Neural progenitor cell (in vitro differentiated cells): Measurements from ENCODE around the gene TAF4. TPM values are rescaled to one million over a fixed set of nuclear protein-coding genes. Genes with fewer than 3 reads are reported as not detected.

Experiments
- DNase-seq: peaks from one replicate; pipeline ENCODE4 v3.0.0-alpha.2; 2016; ENCODE audit warnings: low spot score
- H2AFZ ChIP-seq: fragments of 200-600 bp; sonication (generic); replicated peaks from 2 replicates; pipeline ENCODE4 v1.6.1; 2016; ENCODE audit warnings: antibody characterized with exemption
- H3F3A ChIP-seq: fragments of 200-600 bp; sonication (generic); 2 replicates; pipeline ENCODE4 v1.6.1; 2016; ENCODE audit warnings: antibody characterized with exemption, low read depth
- H3K27ac ChIP-seq: fragments of 200-600 bp; sonication (generic); 2 replicates; pipeline ENCODE4 v1.5.1; 2016; ENCODE audit warnings: mild to moderate bottlenecking
- H3K27me3 ChIP-seq: fragments of 200-600 bp; sonication (generic); 2 replicates; pipeline ENCODE4 v1.6.1; 2016; ENCODE audit warnings: mild to moderate bottlenecking, moderate library complexity
- H3K36me3 ChIP-seq: fragments of 200-600 bp; sonication (generic); 2 replicates; pipeline ENCODE4 v1.5.1; 2016
- H3K4me1 ChIP-seq: fragments of 200-600 bp; sonication (generic); 2 replicates; pipeline ENCODE4 v1.6.1; 2016; ENCODE audit warnings: mixed run types
- H3K4me2 ChIP-seq: fragments of 200-600 bp; sonication (generic); 2 replicates; pipeline ENCODE4 v1.6.1; 2016
- H3K4me3 ChIP-seq: fragments of 200-600 bp; sonication (generic); 2 replicates; pipeline ENCODE4 v1.5.1; 2016
- H3K79me2 ChIP-seq: fragments of 200-600 bp; sonication (generic); 2 replicates; pipeline ENCODE4 v1.6.1; 2016; ENCODE audit warnings: low read depth
- H3K9ac ChIP-seq: fragments of 200-600 bp; sonication (generic); 2 replicates; pipeline ENCODE4 v1.6.1; 2016
- H3K9me3 ChIP-seq: fragments of 200-600 bp; sonication (generic); 2 replicates; pipeline ENCODE4 v1.5.1; 2016; ENCODE audit warnings: low read depth
- H4K20me1 ChIP-seq: fragments of 200-600 bp; sonication (generic); 2 replicates; pipeline ENCODE4 v1.6.1; 2016; ENCODE audit warnings: low read depth
- H3K27ac Mint-ChIP-seq: 3 replicates; pipeline ENCODE4 v1.8.0; 2021; ENCODE audit warnings: mixed read lengths
- H3K27me3 Mint-ChIP-seq: 2 replicates; pipeline ENCODE4 v1.8.0; 2022; ENCODE audit warnings: low read depth, mild to moderate bottlenecking, inconsistent platforms, moderate library complexity, mixed read lengths; ENCODE audit not compliant: insufficient read depth
- H3K36me3 Mint-ChIP-seq: 3 replicates; pipeline ENCODE4 v1.8.0; 2021; ENCODE audit warnings: mixed read lengths
- H3K4me1 Mint-ChIP-seq: 3 replicates; pipeline ENCODE4 v1.8.0; 2021; ENCODE audit warnings: mixed read lengths
- H3K4me3 Mint-ChIP-seq: 3 replicates; pipeline ENCODE4 v1.8.0; 2021; ENCODE audit warnings: mild to moderate bottlenecking, moderate library complexity, mixed read lengths
- H3K9me3 Mint-ChIP-seq: 3 replicates; pipeline ENCODE4 v1.8.0; 2020; ENCODE audit warnings: mixed read lengths
- EZH2 ChIP-seq: fragments of 200-600 bp; sonication (generic); IDR thresholded peaks from 2 replicates; pipeline ENCODE4 v1.6.1; 2017; ENCODE audit warnings: antibody characterized with exemption, mild to moderate bottlenecking, moderate library complexity
- EZH2phosphoT487 ChIP-seq: fragments of 200-600 bp; sonication (generic); IDR thresholded peaks from 2 replicates; pipeline ENCODE4 v1.6.1; 2017; ENCODE audit warnings: antibody characterized with exemption
- total RNA-seq: library from RNA; depleted of rRNA; stranded (reverse); fragments of >200 nt; gene quantifications from 2 replicates; pipeline ENCODE4 v1.2.3, GENCODE V29; 2015; ENCODE audit warnings: low replicate concordance
- TF ChIP-seq, protein P1 (sequence below): fragments of 200-600 bp; sonication (generic); IDR thresholded peaks from 2 replicates; pipeline ENCODE4 v1.5.1; 2017; ENCODE audit warnings: antibody characterized with exemption, mild to moderate bottlenecking

The TAF4 gene
- total RNA-seq, 1 donor from 2014 or later, result 9.9 TPM

DNA sequence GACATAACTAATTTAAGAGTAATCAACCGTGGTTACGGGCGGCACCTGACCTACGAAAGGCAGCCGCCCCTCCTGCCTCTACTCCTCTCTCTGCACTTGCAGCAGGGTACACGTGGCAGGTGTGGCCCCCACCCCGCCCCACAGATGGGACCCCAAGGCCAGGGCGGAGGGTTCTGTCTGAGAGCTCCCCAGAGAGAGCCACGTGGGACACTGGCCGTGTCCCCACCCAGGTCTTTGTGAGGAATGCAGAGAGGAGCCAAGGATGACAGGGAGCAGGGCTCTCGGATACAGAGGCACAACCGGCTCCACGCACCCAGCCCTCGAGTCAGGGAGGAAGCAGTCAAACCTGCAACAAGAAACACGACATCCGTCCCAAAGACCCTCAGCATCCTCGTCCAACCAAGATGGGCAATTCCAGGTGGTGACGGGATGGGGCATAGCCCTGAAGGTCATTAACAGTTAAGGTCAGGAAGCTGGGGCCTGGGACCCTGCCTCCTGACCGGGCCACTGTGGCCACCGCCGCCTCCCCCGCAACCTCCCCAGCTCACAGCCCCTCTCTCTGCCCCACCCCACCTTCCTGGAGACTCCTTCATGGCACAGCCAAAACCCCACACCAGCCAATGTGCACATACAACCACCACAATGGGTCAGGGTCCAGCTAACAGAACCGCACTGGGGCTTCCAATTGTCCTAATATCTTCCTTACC, 47.1 kb downstream of the TAF4 start:
- H3K27ac ChIP-seq, result no peak overlapping the region
- H3K36me3 Mint-ChIP-seq, result peaks cover 6% of the 10 kb centered on the region
- H3K9me3 Mint-ChIP-seq, result no peaks in the 10 kb centered on the region

DNA sequence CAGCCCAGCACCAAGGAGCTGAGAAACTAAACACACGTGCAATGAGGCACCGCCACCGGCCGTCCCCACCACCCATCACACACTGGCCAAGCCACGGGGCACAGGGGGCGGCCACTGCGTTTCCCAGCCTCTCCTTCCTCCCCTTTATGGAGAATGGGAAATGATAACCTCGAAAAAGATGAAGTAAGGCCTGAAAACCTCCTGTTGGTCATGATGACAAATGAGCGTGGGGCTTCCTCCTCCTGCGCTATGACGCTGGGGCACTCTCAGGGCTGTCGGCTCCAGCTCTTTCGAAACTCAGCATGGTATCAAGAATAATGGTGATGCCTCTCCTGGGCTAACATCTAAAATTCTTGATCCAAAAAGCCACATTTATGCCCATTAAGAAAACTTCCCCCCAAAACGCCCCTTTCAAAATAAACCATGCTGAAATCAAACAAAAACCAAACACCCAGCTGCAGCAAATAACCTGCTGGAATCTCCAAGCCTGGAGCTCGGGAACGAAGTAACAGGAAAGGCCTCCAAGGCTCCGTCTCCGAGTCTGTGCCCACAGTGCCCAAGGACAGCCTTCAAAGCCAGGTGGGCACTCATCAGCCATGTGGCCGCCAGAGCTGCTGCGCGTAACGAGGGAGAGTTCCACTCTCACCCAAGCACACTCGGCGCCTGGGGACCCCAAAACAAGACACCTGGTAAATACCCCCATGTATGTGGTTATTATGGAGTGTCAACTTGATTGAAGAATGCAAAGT, 50.0 kb downstream of the TAF4 start:
- Mint-ChIP-seq H3K4me3 (no peak overlapping the region), H3K27me3 (peaks cover 4% of the 10 kb centered on the region), H3K9me3 (no peaks in the 10 kb centered on the region), H3K27ac (peak overlapping the region; percentile 37), H3K4me1 (peaks cover 18% of the 10 kb centered on the region), H3K36me3 (peaks cover 14% of the 10 kb centered on the region)
- H4K20me1 ChIP-seq, result peaks cover 77% of the 10 kb centered on the region
- no peaks in the 10 kb centered on the region for H3K4me1 ChIP-seq
- no peak overlapping the region for H3K4me3 ChIP-seq
- peaks cover 6% of the 10 kb centered on the region for H3F3A ChIP-seq
- no peak overlapping the region for H3K9ac ChIP-seq
- TF ChIP-seq EZH2 (no peak), EZH2phosphoT487 (no peak)
- TF ChIP-seq, protein P1, sequence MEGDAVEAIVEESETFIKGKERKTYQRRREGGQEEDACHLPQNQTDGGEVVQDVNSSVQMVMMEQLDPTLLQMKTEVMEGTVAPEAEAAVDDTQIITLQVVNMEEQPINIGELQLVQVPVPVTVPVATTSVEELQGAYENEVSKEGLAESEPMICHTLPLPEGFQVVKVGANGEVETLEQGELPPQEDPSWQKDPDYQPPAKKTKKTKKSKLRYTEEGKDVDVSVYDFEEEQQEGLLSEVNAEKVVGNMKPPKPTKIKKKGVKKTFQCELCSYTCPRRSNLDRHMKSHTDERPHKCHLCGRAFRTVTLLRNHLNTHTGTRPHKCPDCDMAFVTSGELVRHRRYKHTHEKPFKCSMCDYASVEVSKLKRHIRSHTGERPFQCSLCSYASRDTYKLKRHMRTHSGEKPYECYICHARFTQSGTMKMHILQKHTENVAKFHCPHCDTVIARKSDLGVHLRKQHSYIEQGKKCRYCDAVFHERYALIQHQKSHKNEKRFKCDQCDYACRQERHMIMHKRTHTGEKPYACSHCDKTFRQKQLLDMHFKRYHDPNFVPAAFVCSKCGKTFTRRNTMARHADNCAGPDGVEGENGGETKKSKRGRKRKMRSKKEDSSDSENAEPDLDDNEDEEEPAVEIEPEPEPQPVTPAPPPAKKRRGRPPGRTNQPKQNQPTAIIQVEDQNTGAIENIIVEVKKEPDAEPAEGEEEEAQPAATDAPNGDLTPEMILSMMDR, result no peak
- no peaks in the 10 kb centered on the region for H3K27me3 ChIP-seq
- H3K27ac ChIP-seq, result no peak overlapping the region
- H3K36me3 ChIP-seq, result no peaks in the 10 kb centered on the region
- no peak overlapping the region for H2AFZ ChIP-seq
- no peak overlapping the region for H3K4me2 ChIP-seq
- H3K79me2 ChIP-seq, result peaks cover 65% of the 10 kb centered on the region
- DNase-seq, result no peak
- H3K9me3 ChIP-seq, result no peaks in the 10 kb centered on the region

More for the DNA sequence above, 47.1 kb downstream of the TAF4 start:
- no peak overlapping the region for H3K4me3 ChIP-seq
- TF ChIP-seq EZH2phosphoT487 (no peak), EZH2 (no peak)
- TF ChIP-seq, protein P1, result no peak
- Mint-ChIP-seq H3K27me3 (peaks cover 4% of the 10 kb centered on the region), H3K4me3 (no peak overlapping the region), H3K27ac (no peak overlapping the region), H3K4me1 (peaks cover 36% of the 10 kb centered on the region)
- peaks cover 90% of the 10 kb centered on the region for H4K20me1 ChIP-seq
- H3K79me2 ChIP-seq, result peaks cover 91% of the 10 kb centered on the region
- H2AFZ ChIP-seq, result no peak overlapping the region
- H3K4me2 ChIP-seq, result no peak overlapping the region
- DNase-seq, result no peak
- H3K27me3 ChIP-seq, result no peaks in the 10 kb centered on the region
- H3K4me1 ChIP-seq, result peaks cover 21% of the 10 kb centered on the region
- peaks cover 13% of the 10 kb centered on the region for H3F3A ChIP-seq
- H3K9ac ChIP-seq, result no peak overlapping the region
- H3K9me3 ChIP-seq, result no peaks in the 10 kb centered on the region
- no peaks in the 10 kb centered on the region for H3K36me3 ChIP-seq

DNA sequence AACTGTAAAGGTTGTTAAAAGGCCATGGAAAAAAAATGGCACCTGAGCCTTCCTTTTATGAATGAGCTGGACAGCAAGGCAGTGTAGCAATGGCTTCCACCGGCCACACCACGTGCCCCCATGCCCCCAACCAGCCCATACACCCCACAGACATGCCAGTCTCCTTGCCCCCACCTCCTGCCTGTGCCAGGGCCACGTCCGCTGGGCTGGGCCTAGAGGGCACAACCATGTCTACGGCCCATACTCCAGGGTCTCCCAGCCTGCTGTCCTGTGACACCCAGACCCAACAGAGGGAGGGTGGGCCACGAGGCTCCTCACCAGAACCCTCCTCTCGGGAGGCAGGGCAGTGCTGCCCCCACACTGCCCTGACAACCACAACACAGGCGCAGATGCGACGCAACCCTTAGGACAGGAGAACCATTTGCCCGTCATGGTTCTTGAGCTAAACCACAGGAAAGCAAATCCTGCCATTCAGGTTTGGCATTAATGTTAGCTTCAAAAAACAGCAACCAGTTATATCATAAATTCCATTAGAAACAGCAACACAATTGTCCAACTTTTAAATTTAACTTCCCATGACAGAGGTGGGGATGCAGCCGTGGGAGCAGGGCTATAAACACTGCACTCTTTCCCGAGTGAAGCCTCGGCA, 50.7 kb downstream of the TAF4 start:
- Mint-ChIP-seq H3K4me1 (peaks cover 12% of the 10 kb centered on the region), H3K27ac (peak overlapping the region; percentile 63), H3K36me3 (peaks cover 14% of the 10 kb centered on the region), H3K27me3 (peaks cover 4% of the 10 kb centered on the region), H3K4me3 (no peak overlapping the region), H3K9me3 (no peaks in the 10 kb centered on the region)
- H3K79me2 ChIP-seq, result peaks cover 64% of the 10 kb centered on the region
- no peak overlapping the region for H2AFZ ChIP-seq
- TF ChIP-seq EZH2 (no peak), EZH2phosphoT487 (no peak)
- TF ChIP-seq, protein P1, result no peak
- no peak for DNase-seq
- no peak overlapping the region for H3K27ac ChIP-seq
- H3K4me1 ChIP-seq, result no peaks in the 10 kb centered on the region
- H3K9ac ChIP-seq, result no peak overlapping the region
- H3F3A ChIP-seq, result peaks cover 6% of the 10 kb centered on the region
- H3K4me3 ChIP-seq, result no peak overlapping the region
- no peak overlapping the region for H3K4me2 ChIP-seq
- H3K9me3 ChIP-seq, result no peaks in the 10 kb centered on the region
- H4K20me1 ChIP-seq, result peaks cover 76% of the 10 kb centered on the region
- H3K36me3 ChIP-seq, result no peaks in the 10 kb centered on the region
- H3K27me3 ChIP-seq, result no peaks in the 10 kb centered on the region
